Natural killer cell (primary cell): Measurements from ENCODE around the gene TVP23A. TPM values are rescaled to one million over a fixed set of nuclear protein-coding genes. Genes with fewer than 3 reads are reported as not detected.

ENCODE experiments used
- ATAC-seq, 3 donors: fragments of 150-1000 bp in 2 of 3; fragments of 200-7000 bp in 1 of 3; cut with Tn5 transposase; 1 replicate in 1 of 3; 2 replicates in 2 of 3; pipeline ENCODE4 v1.10.0; 2021; ENCODE audit warnings: mild to moderate bottlenecking in 2 of 3, moderate library complexity in 2 of 3
- DNase-seq, 2 donors: peaks; one replicate each; pipeline versions ENCODE4 v3.0.0 to v3.0.0-alpha.2; 2013 to 2021; ENCODE audit warnings: mixed read lengths in 1 of 2
- H3K27ac ChIP-seq: one replicate; pipeline ENCODE4 v1.5.1; 2013; ENCODE audit warnings: mild to moderate bottlenecking, low read length
- H3K27me3 ChIP-seq: one replicate; pipeline ENCODE4 v1.6.1; 2013; ENCODE audit warnings: low read length; ENCODE audit not compliant: control insufficient read depth, insufficient read depth
- H3K36me3 ChIP-seq: one replicate; pipeline ENCODE4 v1.6.1; 2013; ENCODE audit warnings: low read length; ENCODE audit not compliant: control insufficient read depth, insufficient read depth
- H3K4me1 ChIP-seq: one replicate; pipeline ENCODE4 v1.6.1; 2013; ENCODE audit warnings: low read length; ENCODE audit not compliant: control insufficient read depth, insufficient read depth
- H3K4me3 ChIP-seq: one replicate; pipeline ENCODE4 v1.5.1; 2013; ENCODE audit warnings: low read length
- H3K9me3 ChIP-seq: one replicate; pipeline ENCODE4 v1.6.1; 2013; ENCODE audit warnings: low read length; ENCODE audit not compliant: control insufficient read depth, insufficient read depth
- H3K27ac Mint-ChIP-seq, 2 donors: one replicate each; pipeline ENCODE4 v1.8.0; 2022; ENCODE audit warnings: mild to moderate bottlenecking in 2 of 2, mixed read lengths in 2 of 2, moderate library complexity in 1 of 2
- H3K27me3 Mint-ChIP-seq, 2 donors: one replicate each; pipeline ENCODE4 v1.8.0; 2022; ENCODE audit warnings: low read depth in 2 of 2, mixed read lengths in 2 of 2
- H3K36me3 Mint-ChIP-seq: one replicate; pipeline ENCODE4 v1.8.0; 2022; ENCODE audit warnings: mixed read lengths
- H3K4me1 Mint-ChIP-seq, 2 donors: one replicate each; pipeline ENCODE4 v1.8.0; 2022; ENCODE audit warnings: mixed read lengths in 2 of 2
- H3K4me3 Mint-ChIP-seq: one replicate; pipeline ENCODE4 v1.8.0; 2022; ENCODE audit warnings: mild to moderate bottlenecking, moderate library complexity, mixed read lengths
- H3K9me3 Mint-ChIP-seq, 2 donors: one replicate each; pipeline ENCODE4 v1.8.0; 2022; ENCODE audit warnings: mixed read lengths in 2 of 2
- WGBS: methylation state at CpG from one replicate; pipeline ENCODE4 v1.1.7; 2013; ENCODE audit warnings: missing lambda C conversion rate; ENCODE audit not compliant: insufficient coverage; 5-methylcytosine and 5-hydroxymethylcytosine counted together
- intact Hi-C: fragments of 100-400 bp; cut with micrococcal nuclease; formaldehyde crosslinking; loops from one replicate; pipeline ENCODE4 v1.14.2; 2022
- total RNA-seq, 4 donors: library from RNA; stranded (reverse); fragments of 120-200 nt in 1 of 4; gene quantifications; one replicate each; pipeline versions ENCODE4 v1.2.3 to v1.2.4, GENCODE V29; 2013 to 2022
- TF ChIP-seq, protein P1 (sequence below): fragments of 200-600 bp; IDR thresholded peaks from one replicate; pipeline ENCODE4 v1.8.0; 2022; ENCODE audit warnings: antibody characterized with exemption

Gene TVP23A
- total RNA-seq, 3 donors from 2014 or later (not counting 1 experiment from before 2014, with no cell fraction given): not detected

DNA sequence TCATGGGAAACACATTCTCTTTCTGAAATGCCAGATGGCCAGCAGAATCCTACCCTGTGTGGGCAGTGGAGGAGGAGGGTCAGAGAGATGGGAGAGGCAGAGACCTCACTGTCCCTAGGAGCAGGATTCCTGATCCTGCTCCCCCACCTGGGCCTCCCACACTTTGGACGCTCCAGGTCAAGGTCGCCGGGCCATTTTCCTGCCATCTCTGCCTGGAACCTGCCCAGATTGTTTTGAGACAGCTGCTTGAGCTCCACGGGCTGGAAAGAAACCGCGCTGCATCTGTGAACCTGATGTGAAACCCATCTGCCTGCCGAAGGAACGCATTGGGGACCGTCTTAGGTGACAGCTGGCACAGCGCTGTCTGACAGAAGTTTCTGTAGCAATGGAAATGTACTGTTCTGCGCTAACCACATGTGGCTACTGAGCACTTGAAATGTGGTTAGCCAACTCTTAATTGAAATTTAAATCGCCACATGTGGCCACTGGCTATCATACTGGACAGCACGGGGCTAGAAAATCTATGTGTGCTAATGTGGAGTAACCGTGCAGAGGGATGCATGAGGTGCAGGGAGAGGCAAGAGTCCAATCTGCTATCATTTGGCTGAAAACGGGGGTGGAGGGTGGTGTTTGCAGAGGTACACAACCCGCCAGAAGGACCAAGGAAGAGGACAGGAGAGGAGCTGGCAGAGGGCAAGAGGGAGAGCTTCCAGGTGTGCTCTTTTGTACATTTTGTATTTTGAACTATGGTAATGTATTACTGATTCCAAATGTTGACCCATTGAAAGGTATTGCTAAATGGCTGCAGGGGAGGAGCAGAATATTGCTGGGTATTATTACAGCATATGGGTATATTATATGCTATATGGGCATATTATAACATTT, 90.3 kb downstream of the TVP23A start:
- H3K9me3 ChIP-seq: no peaks in the 10 kb centered on the region
- no peaks in the 10 kb centered on the region for H3K4me1 ChIP-seq
- TF ChIP-seq, protein P1, sequence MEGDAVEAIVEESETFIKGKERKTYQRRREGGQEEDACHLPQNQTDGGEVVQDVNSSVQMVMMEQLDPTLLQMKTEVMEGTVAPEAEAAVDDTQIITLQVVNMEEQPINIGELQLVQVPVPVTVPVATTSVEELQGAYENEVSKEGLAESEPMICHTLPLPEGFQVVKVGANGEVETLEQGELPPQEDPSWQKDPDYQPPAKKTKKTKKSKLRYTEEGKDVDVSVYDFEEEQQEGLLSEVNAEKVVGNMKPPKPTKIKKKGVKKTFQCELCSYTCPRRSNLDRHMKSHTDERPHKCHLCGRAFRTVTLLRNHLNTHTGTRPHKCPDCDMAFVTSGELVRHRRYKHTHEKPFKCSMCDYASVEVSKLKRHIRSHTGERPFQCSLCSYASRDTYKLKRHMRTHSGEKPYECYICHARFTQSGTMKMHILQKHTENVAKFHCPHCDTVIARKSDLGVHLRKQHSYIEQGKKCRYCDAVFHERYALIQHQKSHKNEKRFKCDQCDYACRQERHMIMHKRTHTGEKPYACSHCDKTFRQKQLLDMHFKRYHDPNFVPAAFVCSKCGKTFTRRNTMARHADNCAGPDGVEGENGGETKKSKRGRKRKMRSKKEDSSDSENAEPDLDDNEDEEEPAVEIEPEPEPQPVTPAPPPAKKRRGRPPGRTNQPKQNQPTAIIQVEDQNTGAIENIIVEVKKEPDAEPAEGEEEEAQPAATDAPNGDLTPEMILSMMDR: no peak
- WGBS: 75% methylated on average over 16 of the region's 16 CpGs
- intact Hi-C loops: no loop called here
- Mint-ChIP-seq H3K9me3 (no peaks in the 10 kb centered on the region), H3K4me1 (no peaks in the 10 kb centered on the region), H3K27me3 (peaks cover 4 to 5% of the 10 kb centered on the region in 2 donors), H3K27ac (no peak overlapping the region), H3K36me3 (no peaks in the 10 kb centered on the region), H3K4me3 (no peak overlapping the region)
- H3K36me3 ChIP-seq: no peaks in the 10 kb centered on the region
- ATAC-seq: no peak
- no peak overlapping the region for H3K4me3 ChIP-seq
- H3K27me3 ChIP-seq: no peaks in the 10 kb centered on the region
- H3K27ac ChIP-seq: no peak overlapping the region
- DNase-seq: no peak

Other genes with a start within 250 kb of the TVP23A start
- gene EMP2, start 238.2 kb downstream of the TVP23A start, total RNA-seq: not detected
- 1 to 10 TPM in 1 of 3 donors, not detected in 2; 1.1 TPM for gene TEKT5, start 123.9 kb downstream of the TVP23A start, total RNA-seq
- gene NUBP1, start 75.0 kb downstream of the TVP23A start, total RNA-seq: 10 to 100 TPM; 19.3 to 25.6 (median 20.5) TPM
- 10 to 100 TPM; 11.5 to 17.7 (median 14.4) TPM for gene CIITA, start 58.4 kb upstream of the TVP23A start, total RNA-seq
- gene DEXI, start 123.7 kb upstream of the TVP23A start, total RNA-seq: 10 to 100 TPM in 2 of 3 donors, 1 to 10 TPM in 1; 8.7 to 15.2 (median 14.4) TPM
- 10 to 100 TPM; 35.9 to 50.5 (median 37.4) TPM for gene CLEC16A, start 125.8 kb upstream of the TVP23A start, total RNA-seq